H1 (cell line): Measurements from ENCODE around the gene ARID5B. TPM values are rescaled to one million over a fixed set of nuclear protein-coding genes. Genes with fewer than 3 reads are reported as not detected.

Experiments used
- CTCF ChIA-PET: fragments of 300-600 bp; sonication (Branson Sonifier 250); formaldehyde crosslinking; loops from one replicate; lab custom pipeline; 2021; ENCODE audit not compliant: partially characterized antibody; lab: Charles Lee
- POLR2A ChIA-PET: fragments of 300-600 bp; sonication (Branson Sonifier 250); formaldehyde crosslinking; loops from one replicate; lab custom pipeline; 2021; ENCODE audit warnings: inconsistent platforms; ENCODE audit not compliant: partially characterized antibody; lab: Charles Lee
- DNase-seq, 2 experiments: peaks; one replicate each; pipeline versions ENCODE4 v3.0.0 to v3.0.0-alpha.2; 2010 to 2022; ENCODE audit warnings: low spot score in 2 of 2, low read depth in 1 of 2, mixed read lengths in 1 of 2
- FAIRE-seq: peaks from 2 replicates; lab custom pipeline; 2011; peaks lifted over from hg19 to GRCh38; lab: Jason Lieb, UNC
- H2AFZ ChIP-seq: 2 replicates; pipeline ENCODE4 v1.8.1; 2012; ENCODE audit warnings: low read length, inconsistent platforms
- H2AK5ac ChIP-seq: 2 replicates; pipeline ENCODE4 v1.6.1; 2013; ENCODE audit warnings: low read depth, low read length
- H2BK120ac ChIP-seq: replicated peaks from 2 replicates; pipeline ENCODE3; 2013; ENCODE audit warnings: low read depth, low read length, inconsistent platforms
- H2BK12ac ChIP-seq: 2 replicates; pipeline ENCODE4 v1.6.1; 2013; ENCODE audit warnings: low read depth, low read length
- H2BK15ac ChIP-seq: 2 replicates; pipeline ENCODE4 v1.6.1; 2013; ENCODE audit warnings: low read length
- H2BK20ac ChIP-seq: 2 replicates; pipeline ENCODE4 v1.6.1; 2013; ENCODE audit warnings: low read length
- H2BK5ac ChIP-seq: 2 replicates; pipeline ENCODE4 v1.6.1; 2013; ENCODE audit warnings: low read depth, low read length
- H3K14ac ChIP-seq: 2 replicates; pipeline ENCODE4 v1.6.1; 2013; ENCODE audit warnings: inconsistent platforms; ENCODE audit not compliant: insufficient read length
- H3K18ac ChIP-seq: 2 replicates; pipeline ENCODE4 v1.6.1; 2013; ENCODE audit warnings: low read length; ENCODE audit errors: extremely low read depth
- H3K23ac ChIP-seq: 2 replicates; pipeline ENCODE4 v1.6.1; 2013; ENCODE audit warnings: inconsistent platforms; ENCODE audit not compliant: insufficient read length
- H3K23me2 ChIP-seq: 2 replicates; pipeline ENCODE4 v1.6.1; 2013; ENCODE audit warnings: low read depth, low read length
- H3K27ac ChIP-seq: 2 replicates; pipeline ENCODE4 v1.6.1; 2011; ENCODE audit warnings: low read depth, low read length, inconsistent platforms
- H3K27me3 ChIP-seq, 4 experiments: replicated peaks in 1 of 4; 1 replicate in 1 of 4; 2 replicates in 3 of 4; pipeline versions ENCODE4 v1.6.1 to v1.8.1; 2011 to 2013; ENCODE audit warnings: low read length in 3 of 4, mild to moderate bottlenecking in 3 of 4, inconsistent platforms in 2 of 4, mixed read lengths in 2 of 4, moderate library complexity in 1 of 4; ENCODE audit not compliant: control insufficient read depth in 3 of 4, insufficient read depth in 3 of 4; ENCODE audit errors: extremely low read depth in 1 of 4
- H3K36me3 ChIP-seq, 4 experiments: 2 replicates each; pipeline versions ENCODE4 v1.6.1 to v1.8.1; 2011 to 2013; ENCODE audit warnings: mild to moderate bottlenecking in 4 of 4, low read length in 3 of 4, moderate library complexity in 2 of 4, control low read depth in 1 of 4, inconsistent platforms in 1 of 4; ENCODE audit not compliant: insufficient read depth in 4 of 4, control insufficient read depth in 2 of 4
- H3K4ac ChIP-seq: replicated peaks from 2 replicates; pipeline ENCODE3; 2013; ENCODE audit warnings: low read length, low read depth, mixed read lengths, inconsistent platforms; ENCODE audit not compliant: insufficient read length
- H3K4me1 ChIP-seq, 4 experiments: replicated peaks in 1 of 4; 1 replicate in 1 of 4; 2 replicates in 3 of 4; pipeline versions ENCODE4 v1.6.1 to v1.8.1; 2011 to 2013; ENCODE audit warnings: low read length in 3 of 4, inconsistent platforms in 2 of 4, mixed read lengths in 1 of 4; ENCODE audit not compliant: insufficient read depth in 4 of 4, control insufficient read depth in 3 of 4
- H3K4me2 ChIP-seq, 2 experiments: 2 replicates each; pipeline versions ENCODE4 v1.6.1 to v1.8.1; 2011 to 2013; ENCODE audit warnings: low read depth in 2 of 2, low read length in 2 of 2, control low read depth in 1 of 2, inconsistent platforms in 1 of 2, mild to moderate bottlenecking in 1 of 2; ENCODE audit not compliant: insufficient read depth in 1 of 2
- H3K4me3 ChIP-seq, 4 experiments: fragments of 200-600, 300-600 bp in 1 of 4; sonication (generic), shearing (Covaris generic), sonication (Bioruptor Twin) in 1 of 4; 2 replicates each; pipeline versions ENCODE4 v1.5.1 to v1.8.1; 2011 to 2016; ENCODE audit warnings: low read length in 4 of 4, low read depth in 3 of 4, control low read depth in 2 of 4, inconsistent platforms in 2 of 4, mild to moderate bottlenecking in 2 of 4, mixed read lengths in 1 of 4, moderate library complexity in 1 of 4; ENCODE audit not compliant: insufficient read depth in 2 of 4; ENCODE audit errors: extremely low read depth in 1 of 4
- H3K56ac ChIP-seq: replicated peaks from 2 replicates; pipeline ENCODE3; 2013; ENCODE audit warnings: low read depth, mild to moderate bottlenecking, mixed read lengths, low read length, inconsistent platforms; ENCODE audit not compliant: insufficient read length
- H3K79me1 ChIP-seq: 2 replicates; pipeline ENCODE4 v1.6.1; 2013; ENCODE audit warnings: low read depth, low read length, control low read depth
- H3K79me2 ChIP-seq, 2 experiments: 2 replicates each; pipeline versions ENCODE4 v1.6.1 to v1.8.1; 2012 to 2013; ENCODE audit warnings: low read length in 2 of 2, mild to moderate bottlenecking in 2 of 2, inconsistent platforms in 1 of 2; ENCODE audit not compliant: insufficient read depth in 2 of 2, control insufficient read depth in 1 of 2
- H3K9ac ChIP-seq, 4 experiments: replicated peaks in 1 of 4; 1 replicate in 1 of 4; 2 replicates in 3 of 4; pipeline versions ENCODE4 v1.6.1 to v1.8.1; 2011 to 2013; ENCODE audit warnings: low read depth in 3 of 4, low read length in 3 of 4, control low read depth in 2 of 4, mild to moderate bottlenecking in 2 of 4, moderate library complexity in 2 of 4, inconsistent platforms in 1 of 4; ENCODE audit errors: extremely low read depth in 1 of 4
- H3K9me3 ChIP-seq, 2 experiments: 2 replicates each; pipeline versions ENCODE4 v1.6.1 to v1.8.1; 2012 to 2013; ENCODE audit warnings: mild to moderate bottlenecking in 2 of 2, moderate library complexity in 2 of 2, control low read depth in 1 of 2, inconsistent platforms in 1 of 2, low read depth in 1 of 2, low read length in 1 of 2, mixed read lengths in 1 of 2; ENCODE audit not compliant: insufficient read depth in 2 of 2
- H4K20me1 ChIP-seq, 2 experiments: replicated peaks in 1 of 2; 2 replicates each; pipeline versions ENCODE3 to v1.8.1; 2011 to 2013; ENCODE audit warnings: inconsistent platforms in 2 of 2, low read length in 2 of 2, mild to moderate bottlenecking in 1 of 2; ENCODE audit not compliant: insufficient read depth in 2 of 2, control insufficient read depth in 1 of 2
- H4K5ac ChIP-seq: 2 replicates; pipeline ENCODE4 v1.6.1; 2013; ENCODE audit warnings: low read length, low read depth, mixed read lengths, inconsistent platforms; ENCODE audit not compliant: insufficient read length
- H4K8ac ChIP-seq: 2 replicates; pipeline ENCODE4 v1.8.0; 2013; ENCODE audit warnings: mild to moderate bottlenecking, moderate library complexity, low read length, inconsistent platforms; ENCODE audit not compliant: insufficient read depth; ENCODE audit errors: extremely low read depth
- H4K91ac ChIP-seq: replicated peaks from 2 replicates; pipeline ENCODE3; 2013; ENCODE audit warnings: low read length, mixed read lengths, inconsistent platforms; ENCODE audit not compliant: insufficient read length
- CBX5 ChIP-seq: fragments of 300-800, 300-1000 bp; sonication (generic); IDR thresholded peaks from 2 replicates; pipeline ENCODE4 v1.7.1; 2016; ENCODE audit warnings: antibody characterized with exemption, low read length, low read depth
- EGR1 ChIP-seq: IDR thresholded peaks from 2 replicates; pipeline ENCODE4 v1.6.1; 2011; ENCODE audit warnings: low read depth, low read length, borderline replicate concordance
- EP300 ChIP-seq, 2 experiments: IDR thresholded peaks; 1 replicate in 1 of 2; 2 replicates in 1 of 2; pipeline ENCODE4 v1.6.1; 2011 to 2012; ENCODE audit warnings: low read depth in 2 of 2, low read length in 2 of 2, mild to moderate bottlenecking in 2 of 2, borderline replicate concordance in 1 of 2, inconsistent platforms in 1 of 2, moderate library complexity in 1 of 2
- JUND ChIP-seq: IDR thresholded peaks from 2 replicates; pipeline ENCODE4 v1.6.1; 2011; ENCODE audit warnings: mild to moderate bottlenecking, improper control_type of control experiment, low read length
- MAFK ChIP-seq: IDR thresholded peaks from 2 replicates; pipeline ENCODE4 v1.6.1; 2012; ENCODE audit warnings: low read depth, mild to moderate bottlenecking, improper control_type of control experiment, low read length
- NANOG ChIP-seq: IDR thresholded peaks from 2 replicates; pipeline ENCODE4 v1.6.1; 2011; ENCODE audit warnings: low read length, low read depth, mild to moderate bottlenecking, inconsistent platforms; ENCODE audit not compliant: insufficient read depth, poor library complexity, severe bottlenecking
- SRF ChIP-seq: IDR thresholded peaks from 2 replicates; pipeline ENCODE4 v1.6.1; 2011; ENCODE audit warnings: mild to moderate bottlenecking, low read depth, low read length, moderate library complexity
- WGBS, 2 experiments: shearing (Covaris generic) in 1 of 2; methylation state at CpG; one replicate each; pipeline versions ENCODE4 v1.1.6 to v1.1.7; 2013 to 2015; ENCODE audit warnings: low lambda C conversion rate in 2 of 2, mixed read lengths in 2 of 2, inconsistent platforms in 1 of 2, low coverage in 1 of 2, missing lambda C conversion rate in 1 of 2; ENCODE audit not compliant: insufficient replicate concordance in 2 of 2, insufficient coverage in 1 of 2, insufficient read length in 1 of 2; ENCODE audit errors: extremely low coverage in 1 of 2, missing lambda C conversion rate in 1 of 2; 5-methylcytosine and 5-hydroxymethylcytosine counted together
- polyA plus RNA-seq, 7 experiments: library from polyadenylated mRNA; depleted of rRNA in 3 of 7; stranded (reverse) in 5 of 7; unstranded in 2 of 7; fragments of >200 nt in 5 of 7; fragments of 200-250 nt in 2 of 7; gene quantifications; 1 replicate in 5 of 7; 2 replicates in 1 of 7; 4 replicates in 1 of 7; pipeline versions ENCODE4 v1.2.1 to v1.2.3, GENCODE V29; 2011 to 2013; ENCODE audit warnings: missing spikeins in 2 of 7, mixed read lengths in 2 of 7
- total RNA-seq: library from RNA; stranded (reverse); fragmentation: NEBNext Ultra II Directional; extraction: Animal tissue kit (Norgen Biotek cat#: 25700); gene quantifications from 2 replicates; pipeline ENCODE4 v1.2.1, GENCODE V29; 2021

ARID5B gene
- total and polyA plus RNA-seq, 2 of the 8 experiments (the other 6 are each of a cell fraction or from before 2014, with no cell fraction given): 0.21 to 1.1 TPM

- no peak overlapping the region for H3K27ac ChIP-seq
- H2AFZ ChIP-seq: no peak overlapping the region
- no peaks in the 10 kb centered on the region for H3K36me3 ChIP-seq
- ChIA-PET CTCF (interaction anchor here (0.7 to 1.3 kb wide), 4 partner anchors 10 to 1104 kb away, joined by 3 to 4 read pairs (median 3); no protein-coding TSS in a partner anchor), POLR2A (no interaction called here)
- peaks cover 1 to 6% (median 4%) of the 10 kb centered on the region in 4 experiments; a peak in 6 of 7 replicates for H3K4me1 ChIP-seq
- H4K5ac ChIP-seq: no peak overlapping the region
- H3K9ac ChIP-seq: no peak overlapping the region
- H3K56ac ChIP-seq: no peak overlapping the region
- no peak overlapping the region for H4K91ac ChIP-seq
- no peak overlapping the region for H4K8ac ChIP-seq
- WGBS, 2 experiments: 38% methylated on average over 2 of the region's 2 CpGs; no CpG with 5 or more reads in 1 of the 2 experiments
- TF ChIP-seq CBX5 (no peak), JUND (no peak), EGR1 (no peak), SRF (no peak), EP300 (IDR thresholded peaks at IDR 0.05; ENCODE audit: borderline replicate concordance in 1 of 2, low read depth in 2 of 2, low read length in 2 of 2) (no peak), MAFK (no peak), NANOG (no peak)
- H2BK15ac ChIP-seq: no peak overlapping the region
- no peak for DNase-seq
- no peak overlapping the region for H3K18ac ChIP-seq
- H3K4me2 ChIP-seq: no peak overlapping the region
- no peak overlapping the region for H2AK5ac ChIP-seq
- no peaks in the 10 kb centered on the region for H3K79me2 ChIP-seq
- H3K27me3 ChIP-seq: peaks cover 0 to 2% (median 0%) of the 10 kb centered on the region in 4 experiments; a peak in 1 of 7 replicates
- no peaks in the 10 kb centered on the region for H3K79me1 ChIP-seq
- no peak overlapping the region for H3K4me3 ChIP-seq
- no peak overlapping the region for H3K23ac ChIP-seq
- no peaks in the 10 kb centered on the region for H3K23me2 ChIP-seq
- H3K4ac ChIP-seq: no peak overlapping the region
- H2BK12ac ChIP-seq: no peak overlapping the region
- no peak overlapping the region for H2BK120ac ChIP-seq
- H2BK20ac ChIP-seq: no peak overlapping the region
- no peak overlapping the region for H2BK5ac ChIP-seq
- H3K14ac ChIP-seq: no peak overlapping the region
- no peaks in the 10 kb centered on the region for H4K20me1 ChIP-seq
- no peaks in the 10 kb centered on the region for H3K9me3 ChIP-seq
- FAIRE-seq: no peak
These were observed 152.4 kb downstream of the ARID5B start for GRCh38 chr10:62053860-62054259.
